Neural cell (in vitro differentiated cells): ENCODE measurements around the gene FBXO10. TPM values are rescaled to one million over a fixed set of nuclear protein-coding genes. Genes with fewer than 3 reads are reported as not detected.

Source experiments
- H2AFZ ChIP-seq: fragments of 200-600, 300-800 bp; sonication (generic), shearing (Covaris generic); 2 replicates; pipeline ENCODE4 v1.6.0; 2014; ENCODE audit warnings: low read depth, mild to moderate bottlenecking, antibody characterized with exemption, low read length, moderate library complexity
- H3F3A ChIP-seq: fragments of 200-600 bp; shearing (Covaris generic); 2 replicates; pipeline ENCODE4 v1.6.1; 2016; ENCODE audit warnings: mild to moderate bottlenecking, moderate library complexity, mixed read lengths, antibody characterized with exemption, low read length; ENCODE audit not compliant: insufficient read depth, poor library complexity, severe bottlenecking
- H3K27ac ChIP-seq: fragments of 200-600, 300-800 bp; sonication (generic), shearing (Covaris generic); 2 replicates; pipeline ENCODE4 v1.5.1; 2014; ENCODE audit warnings: mild to moderate bottlenecking, low read length, moderate library complexity
- H3K27me3 ChIP-seq: fragments of 300-800, 200-600 bp; sonication (generic), shearing (Covaris generic); 2 replicates; pipeline ENCODE4 v1.6.0; 2014; ENCODE audit warnings: mild to moderate bottlenecking, low read depth, low read length, moderate library complexity; ENCODE audit not compliant: insufficient read depth
- H3K36me3 ChIP-seq: fragments of 300-800, 200-600 bp; sonication (generic), shearing (Covaris generic); 2 replicates; pipeline ENCODE4 v1.5.1; 2014; ENCODE audit warnings: mild to moderate bottlenecking, antibody characterized with exemption, low read length, moderate library complexity; ENCODE audit not compliant: insufficient read depth
- H3K4me2 ChIP-seq: fragments of 300-800, 200-600 bp; sonication (generic), shearing (Covaris generic); 2 replicates; pipeline ENCODE4 v1.6.0; 2014; ENCODE audit warnings: mild to moderate bottlenecking, low read length
- H3K4me3 ChIP-seq: fragments of 300-800, 200-600 bp; sonication (generic), shearing (Covaris generic); 2 replicates; pipeline ENCODE4 v1.5.1; 2014; ENCODE audit warnings: mild to moderate bottlenecking, low read length, moderate library complexity
- H3K79me2 ChIP-seq: fragments of 200-600 bp; shearing (Covaris generic); replicated peaks from 2 replicates; pipeline ENCODE4 v1.6.0; 2014; ENCODE audit warnings: mild to moderate bottlenecking, low read length, moderate library complexity; ENCODE audit not compliant: insufficient read depth
- H3K9ac ChIP-seq: fragments of 300-800, 200-600 bp; sonication (generic), shearing (Covaris generic); 2 replicates; pipeline ENCODE4 v1.6.1; 2016; ENCODE audit warnings: mild to moderate bottlenecking, low read length, mixed read lengths
- H3K9me2 ChIP-seq: fragments of 200-600 bp; shearing (Covaris generic); 2 replicates; pipeline ENCODE4 v1.6.1; 2016; ENCODE audit warnings: mild to moderate bottlenecking, low read length, mixed read lengths; ENCODE audit not compliant: insufficient read depth
- H3K9me3 ChIP-seq: fragments of 200-600, 300-800 bp; sonication (generic), shearing (Covaris generic); 2 replicates; pipeline ENCODE4 v1.6.1; 2016; ENCODE audit warnings: mild to moderate bottlenecking, mixed run types, low read length, moderate library complexity, mixed read lengths
- H4K20me1 ChIP-seq: fragments of 200-600 bp; shearing (Covaris generic); 2 replicates; pipeline ENCODE4 v1.6.1; 2016; ENCODE audit warnings: mild to moderate bottlenecking, mixed run types; ENCODE audit not compliant: insufficient read depth
- EP300 ChIP-seq: fragments of 450-650 bp; conservative IDR thresholded peaks from 2 replicates; pipeline ENCODE4 v1.6.1; 2014; ENCODE audit warnings: antibody characterized with exemption, mild to moderate bottlenecking, moderate library complexity; ENCODE audit not compliant: poor library complexity, severe bottlenecking
- EZH2 ChIP-seq: fragments of 200-600, 300-800 bp; shearing (Covaris generic), sonication (generic); IDR thresholded peaks from 2 replicates; pipeline ENCODE4 v1.6.1; 2014; ENCODE audit warnings: antibody characterized with exemption, low read length, borderline replicate concordance, mild to moderate bottlenecking; ENCODE audit not compliant: insufficient read depth, poor library complexity, severe bottlenecking
- MXI1 ChIP-seq: fragments of 450-650 bp; conservative IDR thresholded peaks from 2 replicates; pipeline ENCODE4 v1.6.1; 2014; ENCODE audit warnings: antibody characterized with exemption, mild to moderate bottlenecking; ENCODE audit not compliant: poor library complexity, severe bottlenecking
- POLR2AphosphoS5 ChIP-seq: IDR thresholded peaks from 2 replicates; pipeline ENCODE4 v1.6.1; 2012
- RAD21 ChIP-seq: fragments of 450-650 bp; conservative IDR thresholded peaks from 2 replicates; pipeline ENCODE4 v1.6.1; 2014; ENCODE audit warnings: antibody characterized with exemption, mild to moderate bottlenecking, moderate library complexity
- SMC3 ChIP-seq: fragments of 450-650 bp; conservative IDR thresholded peaks from 2 replicates; pipeline ENCODE4 v1.6.1; 2014; ENCODE audit warnings: antibody characterized with exemption, mild to moderate bottlenecking, moderate library complexity; ENCODE audit not compliant: poor library complexity
- TAF1 ChIP-seq: IDR thresholded peaks from 2 replicates; pipeline ENCODE4 v1.6.1; 2012; ENCODE audit warnings: low read depth
- polyA plus RNA-seq: library from polyadenylated mRNA; depleted of rRNA; stranded (reverse); fragments of >200 nt; gene quantifications from 2 replicates; pipeline ENCODE4 v1.2.3, GENCODE V29; 2014
- TF ChIP-seq, protein P1 (sequence below): fragments of 450-650 bp; IDR thresholded peaks from 2 replicates; pipeline ENCODE4 v1.5.1; 2014; ENCODE audit warnings: antibody characterized with exemption, mild to moderate bottlenecking, moderate library complexity; ENCODE audit not compliant: poor library complexity, severe bottlenecking
- TF ChIP-seq, protein P2 (sequence below): IDR thresholded peaks from 2 replicates; pipeline ENCODE4 v1.6.1; 2012; ENCODE audit warnings: borderline replicate concordance

Gene FBXO10
- polyA plus RNA-seq, 1 donor from 2014 or later = 16.0 TPM

DNA sequence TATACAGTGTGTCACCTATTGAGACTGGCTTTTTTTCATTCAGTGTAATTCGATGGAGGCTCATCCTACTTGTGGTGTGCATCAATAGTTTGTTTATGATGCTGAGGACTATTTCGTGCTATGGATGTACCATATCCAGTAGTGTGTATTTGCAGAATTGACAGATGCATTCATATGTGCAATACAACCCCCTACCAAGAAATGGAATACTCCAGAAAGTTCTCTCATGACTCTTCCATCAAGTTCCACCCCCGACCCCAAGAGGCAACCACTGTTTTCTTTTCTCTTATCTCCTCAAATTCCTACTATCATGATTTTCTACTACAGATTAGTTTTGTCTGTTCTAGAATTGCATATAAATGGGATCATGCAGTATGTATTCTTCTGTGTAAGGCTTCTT is 21.9 kb downstream of the FBXO10 start:
- H3K9me2 ChIP-seq = no peaks in the 10 kb centered on the region
- H3K27me3 ChIP-seq = no peaks in the 10 kb centered on the region
- H3F3A ChIP-seq = no peaks in the 10 kb centered on the region
- H3K4me3 ChIP-seq = no peak overlapping the region
- no peak overlapping the region for H2AFZ ChIP-seq
- H3K9ac ChIP-seq = no peak overlapping the region
- H3K36me3 ChIP-seq = peaks cover 3% of the 10 kb centered on the region
- H3K9me3 ChIP-seq = no peaks in the 10 kb centered on the region
- no peak for TF ChIP-seq EP300
- TF ChIP-seq, protein P1, sequence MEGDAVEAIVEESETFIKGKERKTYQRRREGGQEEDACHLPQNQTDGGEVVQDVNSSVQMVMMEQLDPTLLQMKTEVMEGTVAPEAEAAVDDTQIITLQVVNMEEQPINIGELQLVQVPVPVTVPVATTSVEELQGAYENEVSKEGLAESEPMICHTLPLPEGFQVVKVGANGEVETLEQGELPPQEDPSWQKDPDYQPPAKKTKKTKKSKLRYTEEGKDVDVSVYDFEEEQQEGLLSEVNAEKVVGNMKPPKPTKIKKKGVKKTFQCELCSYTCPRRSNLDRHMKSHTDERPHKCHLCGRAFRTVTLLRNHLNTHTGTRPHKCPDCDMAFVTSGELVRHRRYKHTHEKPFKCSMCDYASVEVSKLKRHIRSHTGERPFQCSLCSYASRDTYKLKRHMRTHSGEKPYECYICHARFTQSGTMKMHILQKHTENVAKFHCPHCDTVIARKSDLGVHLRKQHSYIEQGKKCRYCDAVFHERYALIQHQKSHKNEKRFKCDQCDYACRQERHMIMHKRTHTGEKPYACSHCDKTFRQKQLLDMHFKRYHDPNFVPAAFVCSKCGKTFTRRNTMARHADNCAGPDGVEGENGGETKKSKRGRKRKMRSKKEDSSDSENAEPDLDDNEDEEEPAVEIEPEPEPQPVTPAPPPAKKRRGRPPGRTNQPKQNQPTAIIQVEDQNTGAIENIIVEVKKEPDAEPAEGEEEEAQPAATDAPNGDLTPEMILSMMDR = no peak
- TF ChIP-seq SMC3 = no peak
- TF ChIP-seq RAD21 = no peak
- H3K27ac ChIP-seq = no peak overlapping the region
- H4K20me1 ChIP-seq = no peaks in the 10 kb centered on the region
- H3K79me2 ChIP-seq = no peaks in the 10 kb centered on the region
- H3K4me2 ChIP-seq = no peak overlapping the region

DNA sequence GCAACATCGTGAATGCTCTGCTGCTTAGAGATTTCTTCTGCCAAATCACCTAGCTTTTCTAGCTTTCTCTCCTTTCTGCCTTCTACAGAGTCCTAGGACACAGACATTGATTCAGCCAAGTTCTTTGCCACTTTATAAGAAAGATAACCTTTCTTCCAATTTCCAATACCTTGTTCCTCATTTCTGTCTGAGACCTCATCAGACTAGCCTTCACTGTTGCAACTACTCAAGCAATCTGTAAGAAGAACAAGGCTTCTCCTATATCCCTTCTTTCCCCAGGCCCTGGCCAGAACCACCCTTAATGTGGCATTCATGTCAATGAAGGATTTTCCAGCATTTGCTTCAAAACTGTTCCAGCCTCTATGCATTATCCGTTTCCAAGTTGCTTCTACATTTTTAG is 24.3 kb downstream of the FBXO10 start:
- no peaks in the 10 kb centered on the region for H3K9me3 ChIP-seq

More for the DNA sequence above, 24.3 kb downstream of the FBXO10 start:
- no peak overlapping the region for H3K4me3 ChIP-seq
- H3K79me2 ChIP-seq = no peaks in the 10 kb centered on the region
- no peak overlapping the region for H3K9ac ChIP-seq
- H3K9me2 ChIP-seq = no peaks in the 10 kb centered on the region
- H3K27me3 ChIP-seq = no peaks in the 10 kb centered on the region
- TF ChIP-seq EP300 = no peak
- TF ChIP-seq, protein P1 = no peak
- TF ChIP-seq RAD21 = no peak
- TF ChIP-seq POLR2AphosphoS5 = no peak
- TF ChIP-seq, protein P2, sequence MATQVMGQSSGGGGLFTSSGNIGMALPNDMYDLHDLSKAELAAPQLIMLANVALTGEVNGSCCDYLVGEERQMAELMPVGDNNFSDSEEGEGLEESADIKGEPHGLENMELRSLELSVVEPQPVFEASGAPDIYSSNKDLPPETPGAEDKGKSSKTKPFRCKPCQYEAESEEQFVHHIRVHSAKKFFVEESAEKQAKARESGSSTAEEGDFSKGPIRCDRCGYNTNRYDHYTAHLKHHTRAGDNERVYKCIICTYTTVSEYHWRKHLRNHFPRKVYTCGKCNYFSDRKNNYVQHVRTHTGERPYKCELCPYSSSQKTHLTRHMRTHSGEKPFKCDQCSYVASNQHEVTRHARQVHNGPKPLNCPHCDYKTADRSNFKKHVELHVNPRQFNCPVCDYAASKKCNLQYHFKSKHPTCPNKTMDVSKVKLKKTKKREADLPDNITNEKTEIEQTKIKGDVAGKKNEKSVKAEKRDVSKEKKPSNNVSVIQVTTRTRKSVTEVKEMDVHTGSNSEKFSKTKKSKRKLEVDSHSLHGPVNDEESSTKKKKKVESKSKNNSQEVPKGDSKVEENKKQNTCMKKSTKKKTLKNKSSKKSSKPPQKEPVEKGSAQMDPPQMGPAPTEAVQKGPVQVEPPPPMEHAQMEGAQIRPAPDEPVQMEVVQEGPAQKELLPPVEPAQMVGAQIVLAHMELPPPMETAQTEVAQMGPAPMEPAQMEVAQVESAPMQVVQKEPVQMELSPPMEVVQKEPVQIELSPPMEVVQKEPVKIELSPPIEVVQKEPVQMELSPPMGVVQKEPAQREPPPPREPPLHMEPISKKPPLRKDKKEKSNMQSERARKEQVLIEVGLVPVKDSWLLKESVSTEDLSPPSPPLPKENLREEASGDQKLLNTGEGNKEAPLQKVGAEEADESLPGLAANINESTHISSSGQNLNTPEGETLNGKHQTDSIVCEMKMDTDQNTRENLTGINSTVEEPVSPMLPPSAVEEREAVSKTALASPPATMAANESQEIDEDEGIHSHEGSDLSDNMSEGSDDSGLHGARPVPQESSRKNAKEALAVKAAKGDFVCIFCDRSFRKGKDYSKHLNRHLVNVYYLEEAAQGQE = no peak
- TF ChIP-seq EZH2 = no peak
- TF ChIP-seq SMC3 = no peak
- no peak for TF ChIP-seq MXI1
- TF ChIP-seq TAF1 = no peak
- H3K27ac ChIP-seq = no peak overlapping the region
- H3F3A ChIP-seq = no peaks in the 10 kb centered on the region
- no peak overlapping the region for H2AFZ ChIP-seq
- H3K4me2 ChIP-seq = no peak overlapping the region
- H4K20me1 ChIP-seq = no peaks in the 10 kb centered on the region
- no peaks in the 10 kb centered on the region for H3K36me3 ChIP-seq
